ENCODE measurements around the gene SLC9A1.

GRCh38 chr1:27086026-27086425 lies 68.9 kb downstream of the SLC9A1 start:
- TF ChIP-seq CTCF (IDR thresholded peaks at IDR 0.05; ENCODE audit: low read depth, low read length) (no peak), EZH2phosphoT487 (IDR thresholded peaks at IDR 0.05; ENCODE audit: low read depth) (no peak)
